GM18520 (cell line): ENCODE results near the gene SPDEF.

Experiments used
- ATAC-seq: cut with Tn5 transposase; IDR thresholded peaks from one replicate; pipeline ENCODE4 v1.9.1; 2021; ENCODE audit not compliant: unreplicated experiment

Gene SPDEF

GRCh38 chr6:34564181-34564580 is 8.1 kb upstream of the SPDEF start:
- no peak for ATAC-seq

DNA sequence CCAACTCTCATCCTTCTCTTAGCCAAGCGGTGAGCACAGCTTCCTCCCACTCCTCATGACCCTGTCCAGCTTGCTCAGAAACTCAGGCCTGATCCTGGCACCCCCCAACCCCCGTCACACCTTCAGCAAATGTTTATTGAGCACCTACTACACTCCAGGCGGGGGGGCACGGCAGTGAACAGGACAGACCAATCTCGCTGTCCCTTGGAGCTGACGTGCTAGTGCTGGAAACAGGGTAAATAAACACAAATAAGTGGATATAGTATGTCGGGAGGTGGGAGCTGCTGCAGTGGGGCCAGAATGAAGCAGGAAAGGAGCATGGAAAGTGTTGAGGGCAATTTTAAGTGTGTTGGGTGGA is 7.4 kb upstream of the SPDEF start:
- ATAC-seq = no peak

GRCh38 chr6:34562861-34563512 is 6.9 kb upstream of the SPDEF start:
- no peak for ATAC-seq

DNA sequence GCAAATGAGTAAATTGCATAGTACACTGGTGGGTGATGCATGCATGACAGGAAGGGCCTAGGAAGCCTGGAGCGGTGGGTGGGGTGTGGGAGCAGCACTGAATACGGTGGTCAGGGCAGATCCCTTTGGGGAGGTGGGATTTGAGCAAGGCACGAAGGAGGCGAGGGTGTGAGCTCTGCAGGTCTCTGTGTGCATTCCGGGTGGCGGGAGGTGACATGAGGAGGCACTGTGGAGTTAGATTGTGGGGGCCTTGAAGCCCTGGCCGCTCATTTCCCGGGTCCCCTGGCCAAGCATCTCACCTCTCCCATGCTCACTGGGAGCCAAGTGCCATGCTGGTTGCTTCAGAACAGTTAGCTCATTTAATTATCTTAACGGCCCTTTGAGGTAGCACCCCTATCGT is 6.2 kb upstream of the SPDEF start:
- ATAC-seq = no peak

DNA sequence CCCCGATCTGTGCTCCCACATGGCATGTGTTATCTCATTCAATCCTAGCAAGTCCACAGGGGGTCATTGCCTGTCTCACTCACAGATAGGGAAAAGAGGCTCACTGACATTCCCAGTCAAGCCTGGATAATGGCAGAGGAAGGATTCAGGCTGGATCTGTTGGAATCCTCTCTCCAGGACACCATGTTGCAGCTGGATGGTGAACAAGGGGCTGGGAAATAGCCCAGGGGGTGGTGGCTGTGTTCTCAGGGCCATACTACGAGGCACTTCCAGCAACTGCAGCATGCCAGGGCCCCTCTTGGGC is 5.0 kb upstream of the SPDEF start:
- ATAC-seq = no peak

GRCh38 chr6:34560366-34561226 is 4.5 kb upstream of the SPDEF start:
- ATAC-seq = no peak

DNA sequence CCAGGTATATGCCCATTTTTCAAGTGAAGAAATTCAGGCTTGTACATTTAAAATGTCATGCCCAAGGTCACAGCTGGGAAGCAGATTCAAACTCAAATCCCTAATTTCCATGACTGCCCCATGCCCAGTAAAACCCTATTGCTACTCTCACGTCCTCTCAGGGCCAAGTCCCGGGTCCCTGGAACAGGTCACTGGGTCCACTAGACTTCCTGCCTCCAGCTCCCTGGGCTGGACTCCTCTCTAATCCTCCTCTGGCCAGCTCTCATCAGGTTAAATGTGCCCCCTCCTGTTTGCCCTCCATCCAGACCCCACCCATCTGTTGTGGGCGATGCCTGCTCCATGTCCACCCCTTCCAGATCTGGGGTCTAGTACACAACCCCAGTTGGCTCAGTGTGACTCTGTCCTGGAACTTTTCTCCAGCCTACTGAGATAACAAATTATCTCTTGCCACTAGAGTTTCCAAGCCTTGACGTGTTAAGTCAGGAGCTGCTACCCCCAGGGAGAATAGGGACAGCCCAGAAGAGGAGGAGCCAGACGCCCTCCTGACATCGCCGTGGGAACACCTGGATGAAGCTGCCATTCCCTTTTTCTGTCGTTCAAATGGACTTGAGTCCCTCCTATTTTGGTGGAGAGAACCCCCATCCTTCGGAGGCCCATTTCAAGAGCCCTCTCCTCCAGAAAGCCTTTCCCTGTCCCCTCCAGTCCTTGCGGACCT is 3.7 kb upstream of the SPDEF start:
- no peak for ATAC-seq

DNA sequence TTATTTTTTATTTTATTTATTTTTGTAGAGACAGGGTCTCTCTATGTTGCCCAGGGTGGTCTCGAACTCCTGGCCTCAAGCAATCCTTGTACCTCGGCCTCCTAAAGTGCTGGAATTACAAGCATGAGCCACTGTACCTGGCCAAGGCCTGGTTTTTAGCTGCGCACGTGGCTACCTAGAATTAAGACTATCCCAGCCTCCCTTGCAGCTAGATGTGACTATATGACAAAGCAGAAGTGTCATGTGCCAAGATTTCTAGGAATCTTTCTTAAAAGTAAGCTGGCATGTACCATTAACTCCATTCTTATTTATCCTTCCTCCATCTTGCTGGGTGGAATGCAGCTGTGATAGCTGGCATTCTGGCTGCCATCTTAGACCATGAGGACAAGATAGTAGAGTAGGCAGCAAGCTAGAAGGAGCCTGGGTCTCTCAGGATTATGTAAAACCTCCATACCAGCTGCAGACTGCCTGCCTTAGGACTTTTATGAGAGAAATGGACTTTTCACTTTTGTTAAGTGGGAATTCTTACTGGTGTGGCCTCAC is 2.1 kb upstream of the SPDEF start:
- ATAC-seq = no peak

- no peak for ATAC-seq
Measured at GRCh38 chr6:34557228-34557627, 1.1 kb upstream of the SPDEF start.

GRCh38 chr6:34556493-34556892 is 364 bp upstream of the SPDEF start:
- no peak for ATAC-seq

- ATAC-seq = no peak
Measured at GRCh38 chr6:34555328-34555727, 801 bp downstream of the SPDEF start.

- ATAC-seq = no peak
Measured at GRCh38 chr6:34555007-34555322, 1.2 kb downstream of the SPDEF start.

DNA sequence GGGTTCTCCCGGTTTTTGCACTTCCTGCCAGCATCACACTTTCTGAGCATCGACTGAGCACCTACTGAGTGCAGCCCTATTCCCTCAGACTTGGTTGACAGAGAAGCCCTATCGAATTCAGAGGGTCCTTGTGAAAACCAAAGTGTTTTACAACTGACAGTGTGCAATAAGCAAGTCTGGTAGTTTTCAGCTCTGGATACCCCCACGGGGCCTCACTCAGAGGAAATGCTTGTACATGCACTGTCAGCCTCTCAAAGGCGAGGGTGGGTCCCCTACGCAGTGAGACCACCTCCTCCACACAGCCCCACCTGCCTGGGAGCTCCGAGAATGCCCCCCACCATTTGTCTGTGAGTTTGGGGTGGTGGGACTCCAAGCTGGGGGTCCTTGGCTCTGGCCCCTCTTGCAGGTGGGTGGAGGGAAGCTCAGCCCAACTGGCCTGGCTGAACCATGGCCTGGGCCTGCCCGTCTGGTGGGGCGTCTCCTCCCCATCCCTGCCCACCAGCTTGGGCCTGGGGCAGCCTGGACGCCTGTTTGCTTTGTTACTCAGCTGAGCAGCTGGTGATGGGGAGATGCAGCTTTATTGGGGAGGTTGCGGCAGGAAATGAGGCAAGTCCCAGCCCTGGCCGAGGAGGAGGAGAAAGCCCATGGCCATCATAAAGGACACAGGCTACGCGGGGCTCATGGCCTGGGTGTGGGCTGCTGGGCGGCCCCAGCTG is 1.7 kb downstream of the SPDEF start:
- no peak for ATAC-seq

DNA sequence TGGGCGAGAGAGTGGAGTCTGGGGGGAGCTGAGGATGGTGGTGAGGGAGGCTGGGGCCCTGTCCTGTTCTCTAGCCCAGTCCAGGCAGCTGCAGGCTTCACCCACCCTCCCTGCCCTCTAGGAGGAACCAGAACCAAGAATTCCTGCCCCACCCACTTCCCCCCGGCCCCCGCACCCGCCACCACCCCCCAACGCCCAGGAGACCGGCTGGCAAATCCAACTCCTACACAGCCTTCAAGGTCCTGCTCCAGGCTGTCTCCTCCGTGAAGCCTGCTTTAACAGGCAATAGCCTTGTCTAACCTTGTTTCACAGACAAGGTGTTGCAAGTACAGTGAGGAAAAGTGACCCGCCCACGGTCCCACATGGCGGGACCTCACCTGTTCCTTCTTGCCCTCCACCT is 2.4 kb downstream of the SPDEF start:
- ATAC-seq = no peak

- ATAC-seq = no peak
Measured at GRCh38 chr6:34553146-34553545, 3.0 kb downstream of the SPDEF start.

DNA sequence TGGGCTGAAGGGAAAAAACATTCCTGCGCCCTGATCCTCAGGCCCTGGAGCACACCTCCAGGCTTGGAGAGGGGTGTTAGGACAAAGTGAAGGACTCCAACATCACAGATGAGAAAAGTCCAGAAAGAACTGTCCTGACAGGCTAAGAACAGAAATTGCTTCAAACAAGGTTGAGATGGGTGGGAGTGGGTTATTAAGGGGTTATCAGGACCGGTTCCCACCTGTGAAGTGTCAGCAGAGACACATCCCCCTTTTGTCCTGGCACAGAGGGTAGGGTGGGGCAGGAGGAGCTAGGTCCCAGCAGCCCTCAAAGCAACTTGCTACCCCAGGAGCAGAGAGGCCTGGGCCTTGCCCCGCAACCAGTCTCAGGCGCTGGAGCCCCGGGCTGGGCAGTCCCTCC is 3.5 kb downstream of the SPDEF start:
- no peak for ATAC-seq

DNA sequence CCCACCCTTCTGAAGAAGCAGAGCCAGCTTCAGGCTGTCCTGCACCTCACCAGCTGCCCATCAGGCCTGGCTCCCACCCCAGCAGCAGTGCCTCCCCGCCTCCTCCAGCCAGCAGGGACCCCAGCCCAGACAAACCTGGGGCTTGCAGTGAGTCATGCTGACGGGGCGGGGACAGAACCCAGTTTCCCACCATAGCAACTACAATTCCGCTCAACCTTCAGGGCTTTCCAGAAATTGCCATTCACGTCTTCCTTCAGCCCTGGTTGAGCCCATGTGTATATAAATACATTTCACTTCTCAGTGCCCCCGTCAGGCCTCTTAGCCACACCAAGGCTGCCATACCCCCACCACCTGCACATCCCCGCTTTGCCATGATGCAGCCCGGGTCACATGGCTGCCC is 4.4 kb downstream of the SPDEF start:
- no peak for ATAC-seq

DNA sequence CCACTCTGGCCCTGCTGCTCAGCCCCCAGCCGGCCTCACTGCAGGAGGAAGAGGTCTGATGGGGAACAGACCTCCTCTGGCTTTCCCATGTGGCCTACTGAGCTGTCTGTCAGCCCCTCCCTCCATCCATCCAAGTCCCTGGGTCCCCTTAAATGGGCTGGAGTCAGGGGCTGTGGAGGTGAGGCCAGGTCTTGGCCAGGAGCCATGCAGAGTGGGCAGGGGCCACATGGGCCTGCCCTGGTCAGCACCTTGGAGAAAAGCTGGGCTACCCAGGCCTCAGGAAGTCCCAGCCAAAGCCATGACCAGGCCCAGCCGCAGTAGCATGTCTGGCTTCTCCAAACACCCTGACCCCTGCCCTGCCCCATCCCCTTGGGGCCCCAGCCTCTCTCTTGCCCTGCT is 6.3 kb downstream of the SPDEF start:
- ATAC-seq = no peak

DNA sequence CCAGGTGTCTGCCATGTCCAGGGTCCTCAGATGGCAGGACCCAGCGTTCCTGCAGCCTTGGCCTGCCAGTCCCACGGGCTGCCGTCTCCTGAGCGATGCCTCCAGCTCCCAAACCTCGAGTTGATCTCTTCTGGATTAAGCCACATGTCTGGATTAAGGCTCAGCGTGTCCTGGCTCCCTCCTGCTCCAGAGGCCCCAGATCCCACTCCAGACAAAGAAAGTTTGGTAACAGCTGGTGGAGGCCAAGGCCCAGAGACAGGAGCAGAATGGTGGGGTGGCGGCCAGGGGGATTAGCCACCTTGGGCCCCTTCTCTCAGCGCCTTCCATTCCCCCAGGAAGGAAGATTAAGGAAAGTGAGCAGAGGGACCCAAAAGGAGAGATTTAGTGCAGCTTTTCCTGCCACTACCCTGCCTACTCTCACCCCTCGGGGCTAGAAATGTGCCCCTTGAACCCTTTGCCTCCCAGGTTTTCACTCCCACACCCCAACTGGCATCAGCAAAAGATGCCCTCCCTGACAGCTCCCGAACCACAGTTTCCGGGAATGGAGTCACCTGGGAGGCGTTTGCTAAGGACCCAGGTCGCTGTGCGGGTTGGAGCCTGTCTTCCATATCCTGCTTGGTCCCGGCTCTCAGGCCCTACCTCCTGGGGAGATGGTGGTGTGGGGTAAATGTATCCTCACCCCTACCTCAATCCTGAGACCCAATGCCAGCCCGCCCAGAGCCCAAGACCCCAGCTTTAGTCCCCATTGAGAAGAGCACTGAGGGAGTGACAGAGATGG is 6.9 kb downstream of the SPDEF start:
- no peak for ATAC-seq

DNA sequence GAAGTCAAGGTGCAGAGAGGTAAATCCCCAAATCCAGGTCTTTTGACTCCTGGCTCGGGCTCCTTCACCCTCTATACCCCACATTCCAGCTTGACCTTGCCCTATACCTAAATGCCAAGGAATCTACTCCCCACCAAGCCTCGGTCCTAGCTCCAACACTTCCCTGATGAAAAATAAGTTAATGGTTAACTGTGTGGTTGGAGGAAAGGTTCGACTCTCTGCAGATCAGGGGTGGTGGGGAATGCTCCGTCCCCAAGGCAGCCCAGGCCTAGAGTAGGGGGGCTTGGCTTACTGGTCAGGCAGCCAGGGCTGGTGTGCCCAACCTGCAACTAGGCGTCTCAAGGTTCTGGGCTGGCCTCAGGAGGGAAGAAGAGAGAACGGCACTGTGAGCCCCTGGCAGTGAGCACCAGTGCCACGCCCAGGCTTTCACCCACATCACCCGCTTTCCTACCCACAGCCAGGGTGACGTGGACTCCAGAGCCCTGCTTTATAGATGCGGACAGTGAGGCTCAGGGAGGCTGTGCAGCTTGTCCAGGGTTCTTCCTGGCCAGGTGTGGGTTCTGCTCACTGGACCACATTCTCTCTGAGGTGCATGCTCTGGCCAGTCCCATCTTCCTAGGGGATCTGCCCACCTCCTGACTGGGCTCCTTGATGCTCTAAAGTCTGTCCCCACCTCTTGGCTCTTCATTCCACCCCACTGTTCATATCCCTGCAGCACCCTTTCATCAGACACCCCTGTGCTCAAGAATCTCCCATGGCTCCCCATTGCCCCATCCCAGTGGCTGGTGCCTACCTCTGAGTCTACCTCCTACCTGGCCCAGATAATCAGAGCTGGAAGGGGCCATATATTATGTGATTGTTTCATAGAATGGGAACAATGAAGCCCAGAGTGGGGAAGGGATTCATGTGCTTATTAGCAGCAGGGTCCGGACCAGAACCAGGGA is 8.2 kb downstream of the SPDEF start:
- no peak for ATAC-seq
